ENCODE measurements around the gene AMBN. TPM values are rescaled to one million over a fixed set of nuclear protein-coding genes. Genes with fewer than 3 reads are reported as not detected.

Gene AMBN, protein sequence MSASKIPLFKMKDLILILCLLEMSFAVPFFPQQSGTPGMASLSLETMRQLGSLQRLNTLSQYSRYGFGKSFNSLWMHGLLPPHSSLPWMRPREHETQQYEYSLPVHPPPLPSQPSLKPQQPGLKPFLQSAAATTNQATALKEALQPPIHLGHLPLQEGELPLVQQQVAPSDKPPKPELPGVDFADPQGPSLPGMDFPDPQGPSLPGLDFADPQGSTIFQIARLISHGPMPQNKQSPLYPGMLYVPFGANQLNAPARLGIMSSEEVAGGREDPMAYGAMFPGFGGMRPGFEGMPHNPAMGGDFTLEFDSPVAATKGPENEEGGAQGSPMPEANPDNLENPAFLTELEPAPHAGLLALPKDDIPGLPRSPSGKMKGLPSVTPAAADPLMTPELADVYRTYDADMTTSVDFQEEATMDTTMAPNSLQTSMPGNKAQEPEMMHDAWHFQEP
- not detected for total RNA-seq

DNA sequence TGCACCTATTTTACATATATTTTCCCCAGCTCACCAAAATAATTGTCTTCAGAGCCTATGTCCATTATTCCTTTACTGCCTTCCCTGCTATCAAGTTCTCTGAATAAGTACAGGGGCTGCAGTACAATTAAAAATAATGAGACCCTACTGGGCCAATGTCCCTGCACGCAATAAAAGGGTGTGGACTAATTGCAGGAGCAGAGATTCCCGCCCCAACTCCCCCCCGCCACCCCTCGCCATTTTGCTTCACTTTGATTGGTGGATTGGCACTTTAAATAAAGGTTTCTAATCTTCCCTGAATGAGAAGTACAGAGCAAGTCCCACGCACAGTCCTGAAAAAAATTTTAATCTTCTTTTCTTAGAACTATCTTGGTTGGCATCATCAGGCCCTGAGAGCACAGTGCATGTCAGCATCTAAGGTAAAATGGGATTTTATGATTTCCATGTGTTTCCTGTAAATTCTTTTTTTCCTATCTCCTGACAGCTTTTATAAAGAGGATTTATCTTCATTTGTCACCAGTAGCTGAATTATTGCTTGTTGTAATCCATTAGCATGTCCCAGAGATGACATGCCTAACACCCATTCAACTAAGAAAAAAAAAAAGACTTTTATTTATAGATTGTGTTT is at the start of gene AMBN:
AMBN (plus strand) TSS at position 302 of the 628 bp plus-strand sequence; CDS start at position 405, 103 bp downstream.
- Histone ChIP-seq H3K27ac (no peak within 1 kb of the TSS), H3K36me3 (no peaks in the 10 kb centered on the region), H3K4me3 (no peak within 1 kb of the TSS), H3K27me3 (no peaks in the 10 kb centered on the region), H3K4me1 (no peaks in the 10 kb centered on the region), H3K9me3 (no peaks in the 10 kb centered on the region)
- DNase-seq: no peak
- intact Hi-C loops (cut with DNase I; ENCODE audit: low total_unique reads) (no loop called here), in situ Hi-C loops (cut with MboI; ENCODE audit: low pct_ligation_motif_present in 1 of 4, low pct_unique_long_range_greater_than_20kb in 1 of 4, low sequenced_read_pairs in 3 of 4) (no loop called here)
- 68 to 81% methylated on average over 5 of the region's 5 CpGs for WGBS, 2 donors (ENCODE audit: low coverage in 1 of 2)
- TF ChIP-seq, protein P1, sequence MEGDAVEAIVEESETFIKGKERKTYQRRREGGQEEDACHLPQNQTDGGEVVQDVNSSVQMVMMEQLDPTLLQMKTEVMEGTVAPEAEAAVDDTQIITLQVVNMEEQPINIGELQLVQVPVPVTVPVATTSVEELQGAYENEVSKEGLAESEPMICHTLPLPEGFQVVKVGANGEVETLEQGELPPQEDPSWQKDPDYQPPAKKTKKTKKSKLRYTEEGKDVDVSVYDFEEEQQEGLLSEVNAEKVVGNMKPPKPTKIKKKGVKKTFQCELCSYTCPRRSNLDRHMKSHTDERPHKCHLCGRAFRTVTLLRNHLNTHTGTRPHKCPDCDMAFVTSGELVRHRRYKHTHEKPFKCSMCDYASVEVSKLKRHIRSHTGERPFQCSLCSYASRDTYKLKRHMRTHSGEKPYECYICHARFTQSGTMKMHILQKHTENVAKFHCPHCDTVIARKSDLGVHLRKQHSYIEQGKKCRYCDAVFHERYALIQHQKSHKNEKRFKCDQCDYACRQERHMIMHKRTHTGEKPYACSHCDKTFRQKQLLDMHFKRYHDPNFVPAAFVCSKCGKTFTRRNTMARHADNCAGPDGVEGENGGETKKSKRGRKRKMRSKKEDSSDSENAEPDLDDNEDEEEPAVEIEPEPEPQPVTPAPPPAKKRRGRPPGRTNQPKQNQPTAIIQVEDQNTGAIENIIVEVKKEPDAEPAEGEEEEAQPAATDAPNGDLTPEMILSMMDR (IDR thresholded peaks at IDR 0.05): no peak
- no peak for TF ChIP-seq POLR2A (IDR thresholded peaks at IDR 0.05)
- no peak for TF ChIP-seq EP300 (IDR thresholded peaks at IDR 0.05; ENCODE audit: low read depth)
- TF ChIP-seq POLR2AphosphoS5 (IDR thresholded peaks at IDR 0.05): no peak

DNA sequence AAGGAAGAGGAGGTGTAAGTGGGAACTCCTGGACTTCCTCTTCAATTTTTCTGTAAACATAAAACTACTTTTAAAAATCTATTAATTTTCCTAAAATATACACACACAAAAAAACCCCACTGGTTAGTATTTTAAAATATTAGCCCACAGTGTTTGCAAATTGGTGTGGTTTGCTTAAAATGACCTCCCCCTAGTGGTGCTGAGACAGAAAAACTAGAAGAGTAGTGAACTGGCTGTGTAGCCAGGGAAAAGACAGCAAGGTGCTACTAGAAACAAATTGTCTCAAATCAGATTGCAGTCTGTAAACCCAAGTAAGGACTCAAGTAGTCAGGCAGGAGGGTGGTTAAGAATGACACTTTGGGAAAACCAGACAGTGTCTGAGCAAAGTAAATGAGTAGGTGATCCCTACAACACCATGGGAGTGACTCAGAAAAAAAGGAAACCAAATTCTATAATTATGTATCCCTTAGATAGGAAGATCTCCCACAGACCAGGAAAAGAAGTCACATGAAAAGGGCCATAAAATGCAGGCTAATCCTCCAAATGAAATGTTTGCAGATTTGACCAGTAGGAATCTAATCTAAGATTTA is 47.7 kb upstream of the AMBN start:
- in situ Hi-C loops (cut with MboI; ENCODE audit: low pct_ligation_motif_present in 1 of 4, low pct_unique_long_range_greater_than_20kb in 1 of 4, low sequenced_read_pairs in 3 of 4): no loop called here

DNA sequence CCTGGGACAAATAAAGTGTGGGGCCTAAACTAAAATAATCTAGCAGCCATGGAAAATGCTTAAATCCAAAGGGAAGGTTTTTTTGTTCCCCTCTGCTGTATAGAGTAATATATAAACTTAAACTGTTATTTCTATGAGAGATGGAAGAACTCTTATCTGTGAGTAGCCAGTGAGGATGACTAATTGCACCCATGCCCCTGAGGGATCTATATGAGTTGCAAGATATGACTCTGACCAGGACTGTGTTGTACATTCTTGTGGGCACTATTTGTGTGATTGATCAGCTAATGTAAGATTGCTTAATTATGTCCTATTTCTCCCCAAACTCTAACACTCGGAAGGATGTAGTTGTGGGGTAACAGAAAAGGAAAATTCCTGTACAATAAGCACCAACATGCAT is 35.2 kb upstream of the AMBN start:
- TF ChIP-seq POLR2AphosphoS5 (IDR thresholded peaks at IDR 0.05) (no peak), EP300 (IDR thresholded peaks at IDR 0.05; ENCODE audit: low read depth) (no peak), POLR2A (IDR thresholded peaks at IDR 0.05) (no peak)
- TF ChIP-seq, protein P1 (IDR thresholded peaks at IDR 0.05): no peak

More for the DNA sequence above, 47.7 kb upstream of the AMBN start:
- Histone ChIP-seq H3K36me3 (no peaks in the 10 kb centered on the region), H3K4me3 (no peak overlapping the region), H3K9me3 (no peaks in the 10 kb centered on the region), H3K27me3 (no peaks in the 10 kb centered on the region), H3K27ac (no peak overlapping the region), H3K4me1 (no peaks in the 10 kb centered on the region)
- intact Hi-C loops (cut with DNase I; ENCODE audit: low total_unique reads): no loop called here
- TF ChIP-seq POLR2AphosphoS5 (IDR thresholded peaks at IDR 0.05) (no peak), EP300 (IDR thresholded peaks at IDR 0.05; ENCODE audit: low read depth) (no peak), POLR2A (IDR thresholded peaks at IDR 0.05) (no peak)
- TF ChIP-seq, protein P1 (IDR thresholded peaks at IDR 0.05): peak in 1 of 5 experiments; percentile 19
- DNase-seq: no peak

DNA sequence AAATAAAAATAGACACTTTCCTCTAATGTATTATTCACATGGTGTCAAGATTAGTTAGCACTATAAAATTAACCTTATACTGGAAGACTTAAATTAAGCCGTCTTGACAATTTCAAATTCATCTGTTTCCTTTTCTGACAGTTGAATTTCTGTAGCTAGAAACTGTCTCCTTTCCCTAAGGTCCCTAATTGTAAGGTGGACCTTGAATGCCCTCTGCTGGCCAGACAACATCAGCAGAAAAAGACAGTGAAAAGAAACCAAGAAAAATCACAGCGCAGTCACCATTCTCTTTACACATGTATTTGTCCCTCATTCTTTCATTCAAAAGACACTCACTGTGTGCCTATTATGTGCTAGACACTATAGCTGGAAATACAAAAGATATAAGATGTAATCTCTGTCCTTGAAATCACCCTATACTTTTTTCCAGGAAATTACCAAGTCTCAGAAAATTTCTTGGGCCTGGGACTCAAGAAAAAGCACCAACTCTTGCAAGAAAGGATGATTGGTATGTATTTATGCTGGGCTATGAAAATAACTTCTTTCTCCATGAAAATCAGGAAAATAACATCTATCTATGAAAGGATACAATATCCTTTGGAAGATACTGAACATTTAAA is 32.7 kb upstream of the AMBN start:
- Histone ChIP-seq H3K4me3 (no peak overlapping the region), H3K27me3 (no peaks in the 10 kb centered on the region), H3K27ac (no peak overlapping the region), H3K36me3 (no peaks in the 10 kb centered on the region), H3K9me3 (no peaks in the 10 kb centered on the region), H3K4me1 (peaks cover 0 to 5% (median 0%) of the 10 kb centered on the region in 4 donors)
- WGBS, 2 donors (ENCODE audit: low coverage in 1 of 2): 26 to 50% methylated on average over 2 of the region's 2 CpGs
- in situ Hi-C loops (cut with MboI; ENCODE audit: low pct_ligation_motif_present in 1 of 4, low pct_unique_long_range_greater_than_20kb in 1 of 4, low sequenced_read_pairs in 3 of 4) (no loop called here), intact Hi-C loops (cut with DNase I; ENCODE audit: low total_unique reads) (no loop called here)
- DNase-seq: peak; percentile 28
- TF ChIP-seq POLR2A (IDR thresholded peaks at IDR 0.05): no peak
- TF ChIP-seq, protein P1 (IDR thresholded peaks at IDR 0.05): peak; percentile 49 to 60 (median 55)

More for the DNA sequence above, 35.2 kb upstream of the AMBN start:
- no peaks in the 10 kb centered on the region for H3K9me3 ChIP-seq
- intact Hi-C loops (cut with DNase I; ENCODE audit: low total_unique reads) (no loop called here), in situ Hi-C loops (cut with MboI; ENCODE audit: low pct_ligation_motif_present in 1 of 4, low pct_unique_long_range_greater_than_20kb in 1 of 4, low sequenced_read_pairs in 3 of 4) (no loop called here)
- no peak overlapping the region for H3K27ac ChIP-seq
- no peaks in the 10 kb centered on the region for H3K27me3 ChIP-seq
- peaks cover 0 to 5% (median 0%) of the 10 kb centered on the region in 4 donors for H3K4me1 ChIP-seq
- H3K4me3 ChIP-seq: no peak overlapping the region
- WGBS, 2 donors (ENCODE audit: low coverage in 1 of 2): 80 to 93% methylated on average over 1 of the region's 1 CpG
- H3K36me3 ChIP-seq: no peaks in the 10 kb centered on the region
- no peak for DNase-seq

Measured in transverse colon (tissue), 4 donors.